Stimulated activated CD4-positive, alpha-beta T cell treated with anti-CD3 and anti-CD28 coated beads, Interleukin-2, amount 100 ng/mL, for 24 hours (primary cell): Measurements from ENCODE around the gene DRC3.

ENCODE experiments used
- DNase-seq, 2 donors: peaks; one replicate each; pipeline ENCODE4 v3.0.0-alpha.2; 2020

DRC3 gene

GRCh38 chr17:17970699-17971430 is 1.8 kb upstream of the DRC3 start:
- no peak for DNase-seq

DNA sequence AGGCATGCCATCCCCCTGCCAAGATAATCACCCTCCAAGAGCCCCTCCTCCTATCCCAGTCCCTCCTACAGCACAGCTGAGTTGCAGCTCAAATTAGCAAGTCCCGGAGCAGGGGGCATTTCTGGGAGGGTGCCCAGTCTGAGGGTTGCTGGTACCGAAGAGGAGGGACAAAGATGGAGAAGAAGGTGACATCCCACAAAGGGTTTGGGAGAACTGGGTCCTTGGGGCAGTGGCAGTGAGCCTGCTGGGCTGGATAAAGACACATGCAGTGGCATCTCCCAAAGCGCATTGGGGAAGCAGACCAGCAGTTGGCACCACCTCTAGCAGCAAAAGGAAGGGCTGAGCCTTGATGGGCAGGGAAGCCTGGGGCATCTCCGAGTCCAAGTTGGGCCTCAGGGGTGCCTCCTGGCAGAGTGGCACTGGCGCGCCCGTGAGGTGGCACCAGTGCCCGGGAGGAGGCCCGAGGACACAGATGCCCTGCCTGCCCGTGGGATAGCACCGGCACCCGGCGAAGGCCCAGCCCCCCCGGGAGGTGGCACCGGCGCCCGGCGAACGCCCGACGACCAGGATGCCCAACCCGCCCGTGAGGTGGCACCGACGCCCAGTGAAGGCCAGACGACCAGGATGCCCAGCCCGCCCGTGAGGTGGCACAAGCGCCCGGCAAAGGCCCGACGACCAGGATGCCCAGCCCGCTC is 1.1 kb upstream of the DRC3 start:
- DNase-seq: peak in 1 of 2 donors; percentile 22

- no peak for DNase-seq
Measured at GRCh38 chr17:17972952-17973254, 241 bp downstream of the DRC3 start.

DNA sequence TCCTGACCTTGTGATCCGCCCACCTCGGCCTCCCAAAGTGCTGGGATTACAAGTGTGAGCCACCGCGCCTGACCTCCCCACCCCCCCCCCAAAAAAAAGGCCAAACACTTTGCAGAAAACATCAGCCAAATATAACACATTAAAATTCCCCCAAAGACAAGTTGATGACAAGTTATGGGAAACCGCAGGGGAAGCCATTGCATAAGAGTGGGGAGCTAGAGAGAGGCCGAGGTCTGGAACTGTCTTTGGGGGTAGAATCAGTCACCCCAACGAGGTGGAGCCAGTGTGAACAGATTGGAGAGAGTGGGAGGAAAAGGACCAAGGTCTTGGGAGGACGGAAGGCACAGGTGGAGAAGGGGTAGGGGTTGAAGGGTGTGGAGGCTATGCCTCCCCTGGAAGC is 2.8 kb downstream of the DRC3 start:
- DNase-seq: no peak

DNA sequence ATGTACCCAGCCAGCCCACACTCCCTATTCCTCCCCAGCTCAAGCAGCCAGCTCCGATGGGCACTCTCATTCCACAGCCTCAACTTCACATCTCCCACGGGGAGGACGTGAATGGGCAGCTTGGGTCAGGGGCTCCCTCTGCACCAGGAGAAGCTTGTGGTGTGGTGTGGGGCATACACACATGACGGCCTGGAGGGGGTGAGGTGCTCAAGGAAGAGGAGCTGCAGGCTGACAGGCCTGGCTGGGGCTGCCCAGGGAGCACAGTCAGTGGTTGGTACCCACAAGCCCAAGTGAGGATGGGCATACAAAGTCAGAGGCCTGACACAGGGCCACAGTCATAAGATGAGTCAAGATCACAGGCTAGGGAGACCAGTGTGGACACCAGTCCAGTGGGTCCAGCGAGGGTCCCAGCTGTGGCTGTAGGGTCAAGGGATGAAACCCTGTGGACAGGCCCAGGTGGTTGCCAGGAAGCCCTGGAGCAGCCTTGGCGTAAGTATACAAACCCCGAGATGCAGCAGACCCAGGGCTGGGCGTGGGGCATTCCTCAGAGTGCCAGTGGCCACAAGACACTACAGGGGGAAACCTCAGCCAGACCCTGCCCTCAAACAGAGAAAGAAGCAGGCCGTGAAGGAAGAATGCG is 4.4 kb downstream of the DRC3 start:
- DNase-seq: no peak

GRCh38 chr17:17978481-17979424 is 6.1 kb downstream of the DRC3 start:
- DNase-seq: no peak

DNA sequence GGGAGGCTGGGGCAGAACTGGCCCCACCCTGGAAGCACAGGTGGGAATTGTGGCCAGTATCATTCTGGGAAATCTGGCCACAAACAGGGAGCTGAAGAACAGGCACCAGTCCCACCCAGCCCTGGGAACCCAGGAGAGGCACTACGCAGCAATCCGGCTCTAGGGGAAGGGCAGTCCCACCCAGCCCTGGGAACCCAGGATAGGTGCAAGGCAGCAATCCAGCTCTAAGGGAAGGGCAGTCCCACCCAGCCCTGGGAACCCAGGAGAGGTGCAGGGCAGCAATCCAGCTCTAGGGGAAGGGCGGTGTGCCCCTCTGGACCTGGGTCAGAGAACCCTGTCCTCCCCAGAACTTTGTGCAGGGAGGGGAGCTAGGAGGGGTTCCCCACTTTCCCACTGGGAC is 7.1 kb downstream of the DRC3 start:
- DNase-seq: no peak

- DNase-seq: no peak
Measured at GRCh38 chr17:17981330-17981729, 8.7 kb downstream of the DRC3 start.

GRCh38 chr17:17982801-17983200 is 10.1 kb downstream of the DRC3 start:
- no peak for DNase-seq

GRCh38 chr17:17983376-17983775 is 10.7 kb downstream of the DRC3 start:
- DNase-seq: no peak

GRCh38 chr17:17983776-17984175 is 11.1 kb downstream of the DRC3 start:
- DNase-seq: no peak

DNA sequence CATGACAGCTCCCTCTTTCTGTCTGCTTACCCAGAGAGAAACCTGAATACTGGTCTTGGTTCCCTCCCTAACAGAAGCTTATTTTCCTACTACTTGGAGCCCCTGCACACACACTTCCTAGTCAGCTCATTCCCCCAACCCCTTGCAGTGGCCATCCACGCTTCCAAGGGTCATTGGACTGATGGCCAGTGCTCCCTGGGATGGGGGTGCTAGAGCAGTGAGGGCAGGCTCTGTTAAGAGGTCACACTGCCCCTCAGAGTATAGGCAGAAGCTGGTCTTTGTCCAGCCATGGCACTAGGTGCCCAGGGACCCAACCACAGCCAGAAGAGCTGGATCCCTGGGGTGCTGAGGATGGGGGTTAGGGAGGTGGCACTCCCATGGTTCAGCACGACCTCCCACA is 12.5 kb downstream of the DRC3 start:
- no peak for DNase-seq

- no peak for DNase-seq
Measured at GRCh38 chr17:17985555-17985954, 12.9 kb downstream of the DRC3 start.

- DNase-seq: no peak
Measured at GRCh38 chr17:17987187-17987896, 14.7 kb downstream of the DRC3 start.

DNA sequence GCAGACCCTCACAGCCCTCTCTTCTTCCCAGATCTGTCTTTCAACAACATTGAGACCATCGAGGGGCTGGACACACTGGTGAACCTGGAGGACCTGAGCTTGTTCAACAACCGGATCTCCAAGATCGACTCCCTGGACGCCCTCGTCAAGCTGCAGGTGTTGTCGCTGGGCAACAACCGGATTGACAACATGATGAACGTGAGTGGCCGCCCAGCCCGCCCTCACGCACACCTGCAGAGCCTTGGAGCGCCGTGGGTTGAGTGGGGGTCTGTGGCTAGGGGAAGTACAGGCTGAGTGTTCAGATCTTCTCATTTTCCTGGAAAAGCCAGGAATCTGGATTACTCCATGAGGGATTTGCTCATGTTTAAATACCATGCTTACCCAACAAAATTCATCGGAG is 15.2 kb downstream of the DRC3 start:
- no peak for DNase-seq

GRCh38 chr17:17988427-17988945 is 15.8 kb downstream of the DRC3 start:
- DNase-seq: no peak

GRCh38 chr17:17989081-17989480 is 16.4 kb downstream of the DRC3 start:
- DNase-seq: no peak

DNA sequence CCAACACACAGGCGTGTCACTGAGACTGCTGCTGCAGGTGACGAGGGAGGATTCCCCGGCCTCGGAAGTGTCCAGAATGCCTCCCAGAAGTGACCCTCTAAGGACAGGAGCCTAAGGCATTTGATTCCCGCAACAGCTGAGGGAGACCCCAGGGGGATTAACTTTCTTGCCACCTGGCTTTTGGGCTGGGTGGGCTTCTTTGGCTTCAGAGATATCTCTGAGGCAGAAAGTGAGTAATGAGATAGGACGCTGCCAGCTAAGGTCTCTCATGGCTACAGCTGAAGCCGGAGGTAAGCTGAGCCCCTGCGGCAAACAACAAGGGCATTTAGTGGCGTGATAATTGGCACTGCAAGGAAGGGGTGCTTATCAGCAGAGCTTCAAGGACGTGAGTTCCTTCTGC is 17.0 kb downstream of the DRC3 start:
- DNase-seq: no peak

DNA sequence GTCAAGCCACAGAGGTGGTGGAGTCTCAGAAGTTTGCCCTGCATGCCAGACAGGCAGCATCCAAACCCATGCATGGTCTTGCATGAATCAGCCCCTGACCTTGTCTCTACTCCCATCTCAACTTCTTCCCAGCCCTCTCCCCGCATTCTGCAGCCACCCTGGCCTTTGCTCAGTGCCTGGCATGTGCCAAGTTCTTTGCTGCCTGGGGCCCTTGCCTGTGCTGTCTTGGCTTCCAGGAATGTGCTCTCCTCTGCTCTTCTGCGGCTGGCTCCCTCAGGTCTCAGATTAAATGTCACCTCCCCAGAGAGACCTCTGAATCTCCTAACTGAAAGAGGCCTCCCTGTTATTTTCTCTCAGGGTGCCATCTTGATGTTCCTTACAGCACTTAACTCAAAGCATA is 17.6 kb downstream of the DRC3 start:
- no peak for DNase-seq

- no peak for DNase-seq
Measured at GRCh38 chr17:17993366-17993765, 20.7 kb downstream of the DRC3 start.

GRCh38 chr17:17993852-17994251 is 21.2 kb downstream of the DRC3 start:
- DNase-seq: no peak
